Rectal smooth muscle tissue (tissue), 1 donor: Measurements from ENCODE around the gene TFPI2.

ENCODE experiments used
- H3K27ac ChIP-seq: one replicate; pipeline ENCODE4 v1.7.0; 2013; ENCODE audit warnings: low read depth, low read length, inconsistent platforms
- H3K27me3 ChIP-seq: one replicate; pipeline ENCODE4 v1.7.0; 2013; ENCODE audit warnings: low read length; ENCODE audit not compliant: control insufficient read depth, insufficient read depth
- H3K36me3 ChIP-seq: one replicate; pipeline ENCODE4 v1.7.0; 2013; ENCODE audit warnings: low read length; ENCODE audit not compliant: control insufficient read depth, insufficient read depth
- H3K4me1 ChIP-seq: one replicate; pipeline ENCODE4 v1.7.0; 2013; ENCODE audit warnings: low read length; ENCODE audit not compliant: control insufficient read depth, insufficient read depth
- H3K4me3 ChIP-seq: one replicate; pipeline ENCODE4 v1.7.0; 2013; ENCODE audit warnings: low read length
- H3K9ac ChIP-seq: one replicate; pipeline ENCODE4 v1.7.0; 2013; ENCODE audit warnings: low read length

TFPI2 gene

DNA sequence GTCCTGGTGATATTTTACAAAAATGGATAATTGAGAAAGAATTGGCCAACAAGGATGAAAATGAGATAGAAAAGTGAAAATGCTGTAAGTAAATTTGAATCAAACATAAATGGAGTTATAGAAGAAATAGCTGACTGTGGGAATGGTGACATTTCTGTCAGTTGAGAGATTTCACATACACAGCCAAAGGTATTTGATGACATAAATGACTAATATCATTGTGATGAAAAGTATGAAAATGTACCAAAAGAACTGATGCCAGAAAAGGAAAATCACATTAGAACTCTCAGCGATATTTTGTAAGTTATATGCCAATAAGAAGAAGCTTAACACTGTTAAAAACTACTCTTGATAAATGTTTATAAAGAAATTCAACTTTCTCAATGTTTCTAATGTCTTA is 54.9 kb downstream of the TFPI2 start:
- Histone ChIP-seq H3K36me3 (no peaks in the 10 kb centered on the region), H3K27ac (no peak overlapping the region), H3K27me3 (no peaks in the 10 kb centered on the region), H3K4me3 (no peak overlapping the region), H3K9ac (no peak overlapping the region), H3K4me1 (no peaks in the 10 kb centered on the region)
